GM18498 (cell line): ENCODE measurements around the gene PPP1R3G.

Experiments used
- ATAC-seq: cut with Tn5 transposase; IDR thresholded peaks from one replicate; pipeline ENCODE4 v1.9.1; 2021; ENCODE audit warnings: mild to moderate bottlenecking, moderate library complexity; ENCODE audit not compliant: unreplicated experiment

Gene PPP1R3G

GRCh38 chr6:5068153-5068751 lies 16.9 kb upstream of the PPP1R3G start:
- ATAC-seq: no peak

- no peak for ATAC-seq
Observed at GRCh38 chr6:5071216-5071615, 13.9 kb upstream of the PPP1R3G start.

GRCh38 chr6:5072440-5072839 lies 12.7 kb upstream of the PPP1R3G start:
- ATAC-seq: peak; percentile 57

GRCh38 chr6:5073992-5074391 lies 11.1 kb upstream of the PPP1R3G start:
- no peak for ATAC-seq

GRCh38 chr6:5076931-5077330 lies 8.2 kb upstream of the PPP1R3G start:
- ATAC-seq: no peak

GRCh38 chr6:5078121-5078669 lies 6.9 kb upstream of the PPP1R3G start:
- peak; percentile 73 for ATAC-seq

GRCh38 chr6:5079692-5080091 lies 5.4 kb upstream of the PPP1R3G start:
- ATAC-seq: no peak

GRCh38 chr6:5080574-5080973 lies 4.6 kb upstream of the PPP1R3G start:
- ATAC-seq: no peak

GRCh38 chr6:5081182-5081581 lies 4.0 kb upstream of the PPP1R3G start:
- no peak for ATAC-seq

GRCh38 chr6:5081955-5082354 lies 3.2 kb upstream of the PPP1R3G start:
- ATAC-seq: no peak

GRCh38 chr6:5082487-5083306 lies 2.4 kb upstream of the PPP1R3G start:
- ATAC-seq: no peak

GRCh38 chr6:5083307-5083583 lies 1.9 kb upstream of the PPP1R3G start:
- no peak for ATAC-seq

GRCh38 chr6:5083813-5084359 lies 1.3 kb upstream of the PPP1R3G start:
- ATAC-seq: no peak

GRCh38 chr6:5084360-5084780 lies 771 bp upstream of the PPP1R3G start:
- peak; percentile 30 for ATAC-seq

GRCh38 chr6:5085648-5086293 lies 630 bp downstream of the PPP1R3G start:
- peak; percentile 31 for ATAC-seq

GRCh38 chr6:5086294-5086890 lies 1.3 kb downstream of the PPP1R3G start:
- no peak for ATAC-seq

- ATAC-seq: no peak
Observed at GRCh38 chr6:5087389-5087788, 2.2 kb downstream of the PPP1R3G start.

- ATAC-seq: no peak
Observed at GRCh38 chr6:5088780-5089179, 3.6 kb downstream of the PPP1R3G start.

- no peak for ATAC-seq
Observed at GRCh38 chr6:5089481-5090438, 4.6 kb downstream of the PPP1R3G start.

- no peak for ATAC-seq
Observed at GRCh38 chr6:5090603-5091002, 5.5 kb downstream of the PPP1R3G start.
